Omental fat pad (tissue), 4 donors: ENCODE measurements around the gene FKBP2. TPM values are rescaled to one million over a fixed set of nuclear protein-coding genes. Genes with fewer than 3 reads are reported as not detected.

Experiments
- ATAC-seq: fragments of 150-250 bp; one replicate; pipeline ENCODE4 v1.9.1; 2016; ENCODE audit warnings: mild to moderate bottlenecking, moderate library complexity; ENCODE audit not compliant: low FRiP score
- DNase-seq: peaks from one replicate; pipeline ENCODE4 v3.0.0-alpha.2; 2019; ENCODE audit warnings: low spot score
- total RNA-seq, 4 donors: library from RNA; depleted of rRNA; stranded (reverse); fragments of >200 nt; gene quantifications; one replicate each; pipeline ENCODE4 v1.1.0, GENCODE V29; 2016
- TF ChIP-seq, protein P1 (sequence below), 3 donors: fragments of 450-650 bp; IDR thresholded peaks; one replicate each; pipeline ENCODE4 v1.5.1; 2016 to 2017; ENCODE audit warnings: antibody characterized with exemption in 3 of 3, mild to moderate bottlenecking in 3 of 3, moderate library complexity in 2 of 3

FKBP2 gene
- total RNA-seq, 4 donors from 2014 or later: 41.8 to 78.5 (median 49.5) TPM

DNA sequence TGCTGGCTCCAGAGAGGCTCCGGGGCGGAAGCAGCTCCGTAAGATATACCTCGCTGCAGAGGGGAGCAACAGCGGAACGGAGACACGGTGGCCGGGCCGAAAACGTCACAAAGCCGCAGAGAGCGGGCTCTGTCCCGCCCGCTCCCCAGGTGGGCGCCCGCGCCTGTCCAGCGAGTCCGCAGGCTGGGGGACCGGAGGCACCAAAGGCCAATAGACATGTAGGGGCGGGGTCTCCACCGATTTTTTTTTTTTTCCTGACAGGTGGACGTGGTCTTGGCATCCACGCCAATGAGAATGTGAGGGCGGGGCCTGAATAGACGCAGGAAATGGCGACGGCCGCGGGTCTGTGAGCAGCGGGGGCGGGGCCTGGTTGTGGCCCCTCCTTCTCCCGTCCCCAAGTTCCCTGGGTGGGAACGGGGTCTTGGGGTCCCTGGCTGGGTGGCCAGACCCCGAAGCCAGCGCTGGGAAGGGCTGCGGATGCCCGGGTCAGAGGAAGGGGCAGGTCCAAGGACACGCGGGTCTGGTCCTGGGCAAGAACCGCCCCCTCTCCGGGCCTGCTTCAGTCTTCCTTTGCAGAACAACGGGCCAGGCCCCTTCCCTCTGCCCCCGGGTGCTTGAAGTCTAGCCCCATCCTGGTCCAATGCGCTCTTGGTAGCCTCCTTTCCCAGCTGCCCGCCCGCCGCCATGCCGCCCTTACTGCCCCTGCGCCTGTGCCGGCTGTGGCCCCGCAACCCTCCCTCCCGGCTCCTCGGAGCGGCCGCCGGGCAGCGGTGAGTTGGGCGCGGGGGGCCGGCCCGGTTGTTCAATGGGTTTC is 10.5 kb upstream of the FKBP2 start, which contains the start of gene DNAJC4:
Gene DNAJC4, plus strand, starts transcription at position 378 of the 814 bp plus-strand sequence. Its CDS starts 307 bp downstream, at position 685.
- peak; percentile 68 for ATAC-seq
- TF ChIP-seq, protein P1, sequence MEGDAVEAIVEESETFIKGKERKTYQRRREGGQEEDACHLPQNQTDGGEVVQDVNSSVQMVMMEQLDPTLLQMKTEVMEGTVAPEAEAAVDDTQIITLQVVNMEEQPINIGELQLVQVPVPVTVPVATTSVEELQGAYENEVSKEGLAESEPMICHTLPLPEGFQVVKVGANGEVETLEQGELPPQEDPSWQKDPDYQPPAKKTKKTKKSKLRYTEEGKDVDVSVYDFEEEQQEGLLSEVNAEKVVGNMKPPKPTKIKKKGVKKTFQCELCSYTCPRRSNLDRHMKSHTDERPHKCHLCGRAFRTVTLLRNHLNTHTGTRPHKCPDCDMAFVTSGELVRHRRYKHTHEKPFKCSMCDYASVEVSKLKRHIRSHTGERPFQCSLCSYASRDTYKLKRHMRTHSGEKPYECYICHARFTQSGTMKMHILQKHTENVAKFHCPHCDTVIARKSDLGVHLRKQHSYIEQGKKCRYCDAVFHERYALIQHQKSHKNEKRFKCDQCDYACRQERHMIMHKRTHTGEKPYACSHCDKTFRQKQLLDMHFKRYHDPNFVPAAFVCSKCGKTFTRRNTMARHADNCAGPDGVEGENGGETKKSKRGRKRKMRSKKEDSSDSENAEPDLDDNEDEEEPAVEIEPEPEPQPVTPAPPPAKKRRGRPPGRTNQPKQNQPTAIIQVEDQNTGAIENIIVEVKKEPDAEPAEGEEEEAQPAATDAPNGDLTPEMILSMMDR (IDR thresholded peaks at IDR 0.05): no peak
- DNase-seq: peak; percentile 85

DNA sequence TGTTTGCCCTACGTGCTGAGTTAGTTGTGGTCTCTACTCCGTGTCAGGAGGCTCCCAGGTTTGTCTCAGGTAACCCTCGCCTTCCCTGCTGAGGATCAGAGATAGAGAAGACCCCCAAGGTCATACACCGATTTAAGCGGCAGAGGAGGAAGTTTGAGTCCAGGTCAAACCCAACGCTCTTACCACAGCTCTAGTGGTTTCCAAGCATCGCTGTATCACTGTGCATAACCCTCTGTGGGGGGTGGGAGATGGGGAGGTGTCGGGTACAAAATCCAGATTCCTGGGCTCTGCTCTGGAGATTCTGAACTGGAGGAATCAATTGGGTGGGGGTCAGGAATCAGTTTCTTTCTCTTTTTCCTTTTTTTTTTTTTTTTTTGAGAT is 9.9 kb upstream of the FKBP2 start:
- ATAC-seq: no peak
- no peak for DNase-seq
- TF ChIP-seq, protein P1 (IDR thresholded peaks at IDR 0.05): no peak

DNA sequence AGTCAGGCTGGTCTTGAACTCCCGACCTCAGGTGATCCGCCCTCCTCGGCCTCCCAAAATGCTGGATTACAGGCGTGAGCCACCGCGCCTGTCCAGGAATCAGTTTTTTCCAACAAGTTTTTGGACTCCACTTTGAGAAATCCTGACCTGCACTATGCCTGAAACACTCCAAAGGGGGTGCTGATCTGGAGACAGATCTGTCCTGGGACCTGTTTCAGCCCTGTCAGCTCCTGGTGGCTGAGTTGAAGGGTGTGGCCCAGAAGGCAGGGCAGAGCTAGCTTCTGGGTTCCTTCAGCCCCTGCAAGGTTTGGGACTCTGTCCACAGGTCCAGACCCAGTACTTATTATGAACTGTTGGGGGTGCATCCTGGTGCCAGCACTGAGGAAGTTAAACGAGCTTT is 9.3 kb upstream of the FKBP2 start:
- ATAC-seq (no peak), DNase-seq (no peak)
- TF ChIP-seq, protein P1 (IDR thresholded peaks at IDR 0.05): no peak

DNA sequence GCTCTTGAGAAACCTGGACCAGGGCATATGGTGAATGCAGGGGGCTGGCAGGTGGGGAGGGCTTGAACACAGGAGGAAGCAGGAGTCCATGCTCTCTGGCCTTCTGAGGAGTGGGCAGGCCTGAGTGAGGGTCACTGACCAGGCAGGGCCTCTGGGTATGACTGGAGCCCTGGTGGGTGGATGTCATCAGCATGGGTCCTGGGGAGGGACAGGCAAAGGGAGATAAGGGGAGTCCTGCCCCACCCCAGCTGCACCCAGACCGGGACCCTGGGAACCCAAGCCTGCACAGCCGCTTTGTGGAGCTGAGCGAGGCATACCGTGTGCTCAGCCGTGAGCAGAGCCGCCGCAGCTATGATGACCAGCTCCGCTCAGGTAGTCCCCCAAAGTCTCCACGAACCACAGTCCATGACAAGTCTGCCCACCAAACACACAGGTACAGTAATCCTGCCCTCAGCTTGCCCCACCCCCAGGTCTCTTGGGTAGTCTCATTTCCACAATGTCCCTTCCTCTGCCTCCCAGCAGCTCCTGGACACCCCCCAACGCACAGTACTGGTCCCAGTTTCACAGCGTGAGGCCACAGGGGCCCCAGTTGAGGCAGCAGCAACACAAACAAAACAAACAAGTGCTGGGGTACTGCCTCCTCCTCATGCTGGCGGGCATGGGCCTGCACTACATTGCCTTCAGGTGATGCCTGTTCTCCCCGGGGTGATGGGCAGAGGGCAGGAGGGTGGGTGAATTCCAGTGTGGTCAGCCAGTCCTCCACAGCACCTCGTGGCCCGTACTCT is 8.5 kb upstream of the FKBP2 start:
- TF ChIP-seq, protein P1 (IDR thresholded peaks at IDR 0.05): no peak
- DNase-seq (no peak), ATAC-seq (no peak)

DNA sequence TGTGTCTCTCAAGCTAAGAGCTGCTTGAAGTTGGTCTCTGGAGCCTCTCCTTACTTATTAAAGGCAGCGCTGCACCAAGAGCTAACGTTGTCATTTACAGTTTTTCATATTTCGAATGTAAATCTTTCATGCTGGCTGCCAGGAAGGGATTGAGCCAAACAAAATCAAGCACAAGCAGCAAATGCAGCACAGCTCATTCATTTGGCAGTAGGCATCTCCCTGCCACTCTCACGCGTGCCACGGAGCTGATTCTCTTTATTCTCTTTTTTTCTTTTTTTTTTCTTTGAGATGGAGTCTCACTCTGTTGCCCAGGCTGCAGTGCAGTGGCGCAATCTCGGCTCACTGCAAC is 8.0 kb upstream of the FKBP2 start:
- TF ChIP-seq, protein P1 (IDR thresholded peaks at IDR 0.05): no peak
- ATAC-seq (no peak), DNase-seq (no peak)

DNA sequence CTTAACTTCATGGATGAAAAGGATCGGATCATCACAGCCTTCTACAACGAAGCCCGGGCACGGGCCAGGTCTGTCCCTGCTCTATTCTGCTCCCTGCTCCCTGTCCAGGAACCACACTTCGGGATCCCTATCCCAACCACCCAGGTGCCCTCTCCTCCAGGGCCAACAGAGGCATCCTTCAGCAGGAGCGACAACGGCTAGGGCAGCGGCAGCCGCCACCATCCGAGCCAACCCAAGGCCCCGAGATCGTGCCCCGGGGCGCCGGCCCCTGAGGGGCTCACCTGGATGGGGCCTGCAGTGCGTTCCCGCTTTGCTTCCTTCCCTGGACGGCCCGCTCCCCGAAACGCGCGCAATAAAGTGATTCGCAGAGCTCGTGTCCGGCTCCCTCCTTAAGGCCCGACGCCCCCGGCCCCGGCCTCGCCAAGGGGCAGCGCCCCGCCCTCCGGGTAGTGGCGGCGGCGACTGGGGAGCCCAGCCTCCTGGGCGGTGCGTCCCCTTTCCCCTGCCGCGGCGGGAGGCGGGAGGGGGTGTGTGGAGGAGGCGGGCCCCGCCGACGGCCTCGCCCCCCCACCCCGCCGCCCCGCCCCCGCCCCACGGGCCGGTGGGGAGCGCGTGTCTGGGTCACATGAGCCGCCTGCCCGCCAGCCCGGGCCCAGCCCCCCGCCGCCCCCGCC is 6.8 kb upstream of the FKBP2 start, which contains the start of gene VEGFB:
Gene VEGFB, plus strand, starts transcription at position 672 of the 674 bp plus-strand sequence. CDS start 250 bp downstream, outside the sequence.
- ATAC-seq: peak; percentile 54
- TF ChIP-seq, protein P1 (IDR thresholded peaks at IDR 0.05): no peak

More for the DNA sequence above, 6.8 kb upstream of the FKBP2 start, which contains the start of gene VEGFB:
- DNase-seq: no peak
